HG02840 (cell line): ENCODE results near the gene TCP11.

Source experiments
- ATAC-seq: cut with Tn5 transposase; IDR thresholded peaks from one replicate; pipeline ENCODE4 v1.9.1; 2021; ENCODE audit warnings: mild to moderate bottlenecking, moderate library complexity, moderate number of reproducible peaks; ENCODE audit not compliant: unreplicated experiment, low FRiP score

TCP11 gene

GRCh38 chr6:35096129-35096862 is 44.8 kb downstream of the TCP11 start:
- ATAC-seq: no peak

- no peak for ATAC-seq
These were observed 47.0 kb downstream of the TCP11 start for GRCh38 chr6:35094183-35094582.

- no peak for ATAC-seq
These were observed 47.4 kb downstream of the TCP11 start for GRCh38 chr6:35093783-35094182.

- no peak for ATAC-seq
These were observed 48.1 kb downstream of the TCP11 start for GRCh38 chr6:35093118-35093445.

GRCh38 chr6:35092362-35093117 is 48.6 kb downstream of the TCP11 start:
- no peak for ATAC-seq

GRCh38 chr6:35091346-35092083 is 49.6 kb downstream of the TCP11 start:
- ATAC-seq: no peak

- ATAC-seq: no peak
These were observed 50.4 kb downstream of the TCP11 start for GRCh38 chr6:35090734-35091133.

- no peak for ATAC-seq
These were observed 51.1 kb downstream of the TCP11 start for GRCh38 chr6:35089935-35090505.

- ATAC-seq: no peak
These were observed 51.8 kb downstream of the TCP11 start for GRCh38 chr6:35089216-35089934.

- ATAC-seq: no peak
These were observed 52.6 kb downstream of the TCP11 start for GRCh38 chr6:35088281-35089215.

- ATAC-seq: no peak
These were observed 53.5 kb downstream of the TCP11 start for GRCh38 chr6:35087361-35088280.

GRCh38 chr6:35086636-35087360 is 54.3 kb downstream of the TCP11 start:
- ATAC-seq: no peak

GRCh38 chr6:35086282-35086632 is 54.9 kb downstream of the TCP11 start:
- ATAC-seq: no peak

GRCh38 chr6:35085359-35086281 is 55.5 kb downstream of the TCP11 start:
- ATAC-seq: no peak

- no peak for ATAC-seq
These were observed 56.5 kb downstream of the TCP11 start for GRCh38 chr6:35084511-35085203.

GRCh38 chr6:35084041-35084491 is 57.1 kb downstream of the TCP11 start:
- ATAC-seq: no peak
